Astrocyte (in vitro differentiated cells and primary cell): ENCODE results near the gene CLNK. TPM values are rescaled to one million over a fixed set of nuclear protein-coding genes. Genes with fewer than 3 reads are reported as not detected.

Experiments used
- DNase-seq: peaks from one replicate; pipeline ENCODE4 v3.0.0-alpha.2; 2010; ENCODE audit warnings: low read depth
- FAIRE-seq: peaks from 2 replicates; lab custom pipeline; 2011; peaks lifted over from hg19 to GRCh38; lab: Jason Lieb, UNC
- H2AFZ ChIP-seq: 2 replicates; pipeline ENCODE4 v1.6.0; 2012; ENCODE audit warnings: low read depth, low read length, inconsistent platforms
- H3K27ac ChIP-seq: 2 replicates; pipeline ENCODE4 v1.5.1; 2011; ENCODE audit warnings: low read depth, low read length, inconsistent platforms
- H3K27me3 ChIP-seq: 2 replicates; pipeline ENCODE4 v1.6.0; 2011; ENCODE audit warnings: low read length, inconsistent platforms; ENCODE audit not compliant: insufficient read depth
- H3K36me3 ChIP-seq: 2 replicates; pipeline ENCODE4 v1.5.1; 2011; ENCODE audit warnings: low read length, inconsistent platforms; ENCODE audit not compliant: insufficient read depth
- H3K4me1 ChIP-seq: 2 replicates; pipeline ENCODE4 v1.5.1; 2011; ENCODE audit warnings: low read length, inconsistent platforms; ENCODE audit not compliant: insufficient read depth
- H3K4me2 ChIP-seq: 2 replicates; pipeline ENCODE4 v1.6.0; 2012; ENCODE audit warnings: low read length, inconsistent platforms
- H3K4me3 ChIP-seq: 2 replicates; pipeline ENCODE4 v1.5.1; 2011; ENCODE audit warnings: low read depth, mild to moderate bottlenecking, low read length, inconsistent platforms; ENCODE audit not compliant: insufficient read depth
- H3K79me2 ChIP-seq: 2 replicates; pipeline ENCODE4 v1.6.0; 2012; ENCODE audit warnings: mild to moderate bottlenecking, low read length, inconsistent platforms; ENCODE audit not compliant: insufficient read depth
- H3K9ac ChIP-seq: 2 replicates; pipeline ENCODE4 v1.6.0; 2012; ENCODE audit warnings: mild to moderate bottlenecking, low read length, inconsistent platforms
- H3K9me3 ChIP-seq: 2 replicates; pipeline ENCODE4 v1.5.1; 2012; ENCODE audit warnings: low read depth, mild to moderate bottlenecking, low read length, inconsistent platforms; ENCODE audit not compliant: insufficient read depth
- H4K20me1 ChIP-seq: 2 replicates; pipeline ENCODE4 v1.6.0; 2012; ENCODE audit warnings: low read length, inconsistent platforms; ENCODE audit not compliant: insufficient read depth
- H3K27ac Mint-ChIP-seq: one replicate; pipeline ENCODE4 v1.8.0; 2021; ENCODE audit warnings: mild to moderate bottlenecking, mixed read lengths; ENCODE audit not compliant: unreplicated experiment
- H3K27me3 Mint-ChIP-seq: one replicate; pipeline ENCODE4 v1.8.0; 2021; ENCODE audit warnings: low read depth, mixed read lengths; ENCODE audit not compliant: unreplicated experiment
- H3K36me3 Mint-ChIP-seq: one replicate; pipeline ENCODE4 v1.8.0; 2021; ENCODE audit warnings: low read depth, mixed read lengths; ENCODE audit not compliant: unreplicated experiment
- H3K4me1 Mint-ChIP-seq: one replicate; pipeline ENCODE4 v1.8.0; 2021; ENCODE audit warnings: low read depth, mixed read lengths; ENCODE audit not compliant: unreplicated experiment
- H3K4me3 Mint-ChIP-seq: one replicate; pipeline ENCODE4 v1.8.0; 2021; ENCODE audit warnings: mild to moderate bottlenecking, moderate library complexity, mixed read lengths; ENCODE audit not compliant: unreplicated experiment
- H3K9me3 Mint-ChIP-seq: one replicate; pipeline ENCODE4 v1.8.0; 2021; ENCODE audit warnings: mild to moderate bottlenecking, mixed read lengths; ENCODE audit not compliant: unreplicated experiment
- EZH2 ChIP-seq: IDR thresholded peaks from 2 replicates; pipeline ENCODE4 v1.6.1; 2012; ENCODE audit warnings: mild to moderate bottlenecking, low read length, inconsistent platforms; ENCODE audit not compliant: insufficient read depth
- total RNA-seq: library from RNA; stranded (reverse); gene quantifications from 2 replicates; pipeline ENCODE4 v1.2.1, GENCODE V29; 2021
- TF ChIP-seq, protein P1 (sequence below): IDR thresholded peaks from 2 replicates; pipeline ENCODE4 v1.5.1; 2011; ENCODE audit warnings: low read depth, mild to moderate bottlenecking, inconsistent platforms, low read length, moderate library complexity; ENCODE audit not compliant: insufficient read depth

CLNK gene
- total RNA-seq, 1 donor from 2014 or later: not detected

DNA sequence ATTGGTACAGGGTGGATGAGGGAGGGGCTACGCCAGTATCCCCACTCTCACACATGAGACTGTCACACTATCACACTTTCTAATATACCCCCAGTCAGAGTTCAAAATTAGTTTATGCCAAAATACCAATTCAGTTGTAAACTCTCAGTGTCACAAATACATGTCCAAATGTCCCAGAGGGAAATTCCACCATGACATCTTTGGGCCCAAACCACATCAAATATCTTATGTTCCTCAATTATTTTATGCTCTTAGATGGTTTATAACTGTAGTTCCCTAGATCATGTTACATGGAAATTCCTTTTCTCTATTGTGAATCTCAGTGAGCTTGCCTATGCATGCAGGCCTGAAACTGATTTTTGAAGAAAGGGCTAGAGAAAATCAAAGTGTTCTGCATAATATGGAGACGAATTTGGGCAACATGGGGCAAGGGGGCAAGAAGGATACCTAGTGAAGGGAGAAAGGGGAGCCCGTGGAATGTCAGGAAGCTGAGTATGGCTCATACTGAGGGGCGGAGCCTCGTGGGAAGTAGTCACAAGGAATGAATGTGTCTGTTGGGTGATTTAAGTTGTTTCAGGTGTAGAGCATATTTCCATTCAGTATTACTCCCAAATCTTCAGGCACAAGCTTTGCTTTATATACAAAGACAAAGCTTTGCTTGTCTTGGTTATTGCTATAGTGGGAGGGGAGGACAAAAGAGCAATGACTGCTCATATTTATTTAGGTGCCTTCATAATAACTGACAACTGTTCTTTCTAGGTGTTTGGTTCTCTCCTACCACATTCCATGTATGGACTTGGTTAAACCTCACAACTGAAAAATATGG, 40.8 kb downstream of the CLNK start:
- H3K27me3 Mint-ChIP-seq: no peaks in the 10 kb centered on the region
- FAIRE-seq (peak; percentile 37), DNase-seq (no peak)
- H3K36me3 Mint-ChIP-seq: no peaks in the 10 kb centered on the region
- H3K4me2 ChIP-seq: peak overlapping the region; percentile 3
- H3K79me2 ChIP-seq: no peaks in the 10 kb centered on the region
- no peaks in the 10 kb centered on the region for H3K9me3 ChIP-seq
- no peak overlapping the region for H3K27ac Mint-ChIP-seq
- H3K9ac ChIP-seq: no peak overlapping the region
- no peaks in the 10 kb centered on the region for H3K36me3 ChIP-seq
- H3K4me3 ChIP-seq: no peak overlapping the region
- H2AFZ ChIP-seq: no peak overlapping the region
- peaks cover 3% of the 10 kb centered on the region for H3K4me1 ChIP-seq
- H4K20me1 ChIP-seq: no peaks in the 10 kb centered on the region
- H3K27me3 ChIP-seq: no peaks in the 10 kb centered on the region
- TF ChIP-seq, protein P1, sequence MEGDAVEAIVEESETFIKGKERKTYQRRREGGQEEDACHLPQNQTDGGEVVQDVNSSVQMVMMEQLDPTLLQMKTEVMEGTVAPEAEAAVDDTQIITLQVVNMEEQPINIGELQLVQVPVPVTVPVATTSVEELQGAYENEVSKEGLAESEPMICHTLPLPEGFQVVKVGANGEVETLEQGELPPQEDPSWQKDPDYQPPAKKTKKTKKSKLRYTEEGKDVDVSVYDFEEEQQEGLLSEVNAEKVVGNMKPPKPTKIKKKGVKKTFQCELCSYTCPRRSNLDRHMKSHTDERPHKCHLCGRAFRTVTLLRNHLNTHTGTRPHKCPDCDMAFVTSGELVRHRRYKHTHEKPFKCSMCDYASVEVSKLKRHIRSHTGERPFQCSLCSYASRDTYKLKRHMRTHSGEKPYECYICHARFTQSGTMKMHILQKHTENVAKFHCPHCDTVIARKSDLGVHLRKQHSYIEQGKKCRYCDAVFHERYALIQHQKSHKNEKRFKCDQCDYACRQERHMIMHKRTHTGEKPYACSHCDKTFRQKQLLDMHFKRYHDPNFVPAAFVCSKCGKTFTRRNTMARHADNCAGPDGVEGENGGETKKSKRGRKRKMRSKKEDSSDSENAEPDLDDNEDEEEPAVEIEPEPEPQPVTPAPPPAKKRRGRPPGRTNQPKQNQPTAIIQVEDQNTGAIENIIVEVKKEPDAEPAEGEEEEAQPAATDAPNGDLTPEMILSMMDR: no peak
- TF ChIP-seq EZH2: no peak
- H3K4me3 Mint-ChIP-seq: no peak overlapping the region
- H3K9me3 Mint-ChIP-seq: peaks cover 8% of the 10 kb centered on the region
- H3K27ac ChIP-seq: no peak overlapping the region
- H3K4me1 Mint-ChIP-seq: peaks cover 10% of the 10 kb centered on the region

DNA sequence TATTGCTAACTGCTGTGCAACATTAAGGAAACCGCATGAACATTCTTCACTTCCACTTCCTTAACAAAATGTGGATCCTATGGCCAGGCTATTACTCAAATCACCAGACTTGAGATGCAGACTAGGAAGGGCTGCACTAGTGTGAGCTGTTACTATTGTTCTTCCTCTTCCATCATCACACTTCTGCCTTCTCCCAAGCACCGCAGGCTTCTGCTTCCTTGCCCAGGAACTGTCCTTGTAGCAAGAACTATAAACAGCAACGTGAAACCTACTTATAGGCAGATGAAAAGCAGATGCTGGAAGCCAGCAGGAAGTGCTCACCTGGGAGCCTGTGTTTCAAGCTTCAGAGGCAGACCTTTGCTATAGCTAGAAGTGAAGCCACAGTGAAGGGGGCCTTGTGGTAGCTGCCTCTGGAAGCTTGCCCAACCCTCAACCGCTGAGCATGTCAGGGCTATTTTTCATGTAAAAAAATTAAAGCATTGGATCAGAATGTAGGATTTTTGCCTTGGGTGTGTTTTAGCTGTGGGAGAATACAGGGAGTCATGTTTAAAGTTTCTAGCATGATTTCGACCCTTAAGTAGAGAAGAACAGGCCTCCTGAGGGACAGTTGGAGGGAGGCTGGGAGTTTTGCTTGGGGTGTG, 43.9 kb downstream of the CLNK start:
- Histone ChIP-seq H3K79me2 (no peaks in the 10 kb centered on the region), H2AFZ (no peak overlapping the region), H3K27ac (no peak overlapping the region), H3K9me3 (no peaks in the 10 kb centered on the region), H3K4me2 (no peak overlapping the region), H3K27me3 (no peaks in the 10 kb centered on the region), H3K9ac (no peak overlapping the region), H3K4me3 (no peak overlapping the region), H4K20me1 (no peaks in the 10 kb centered on the region), H3K4me1 (peaks cover 3% of the 10 kb centered on the region), H3K36me3 (no peaks in the 10 kb centered on the region)
- FAIRE-seq (no peak), DNase-seq (peak; percentile 64)
- H3K4me3 Mint-ChIP-seq: no peak overlapping the region
- H3K36me3 Mint-ChIP-seq: no peaks in the 10 kb centered on the region
- peaks cover 10% of the 10 kb centered on the region for H3K4me1 Mint-ChIP-seq
- H3K27me3 Mint-ChIP-seq: peaks cover 13% of the 10 kb centered on the region
- peaks cover 7% of the 10 kb centered on the region for H3K9me3 Mint-ChIP-seq
- no peak overlapping the region for H3K27ac Mint-ChIP-seq
- TF ChIP-seq EZH2: no peak
- TF ChIP-seq, protein P1: no peak
